CD14-positive monocyte (primary cell): ENCODE data around the gene PDE1C. TPM values are rescaled to one million over a fixed set of nuclear protein-coding genes. Genes with fewer than 3 reads are reported as not detected.
A peak's percentile ranks its signal among the peaks of the same experiment; 100 is the strongest.

Experiments
- DNase-seq, 3 donors: peaks; one replicate each; pipeline ENCODE4 v3.0.0-alpha.2; 2011 to 2022
- H2AFZ ChIP-seq: 2 replicates; pipeline ENCODE4 v1.6.0; 2012; ENCODE audit warnings: mild to moderate bottlenecking, low read depth, low read length, inconsistent platforms; ENCODE audit not compliant: insufficient read depth, poor library complexity, severe bottlenecking
- H3K27ac ChIP-seq, 2 donors: 1 replicate in 1 of 2; 2 replicates in 1 of 2; pipeline ENCODE4 v1.5.1; 2012 to 2013; ENCODE audit warnings: low read length in 2 of 2, control low read depth in 1 of 2, inconsistent platforms in 1 of 2, low read depth in 1 of 2, mild to moderate bottlenecking in 1 of 2
- H3K27me3 ChIP-seq, 2 donors: one replicate each; pipeline versions ENCODE4 v1.6.0 to v1.6.1; 2011 to 2013; ENCODE audit warnings: low read length in 2 of 2; ENCODE audit not compliant: control insufficient read depth in 2 of 2, insufficient read depth in 2 of 2
- H3K36me3 ChIP-seq, 2 donors: replicated peaks in 1 of 2; 1 replicate in 1 of 2; 2 replicates in 1 of 2; pipeline versions ENCODE4 v1.5.1 to v1.6.1; 2012 to 2013; ENCODE audit warnings: low read length in 2 of 2, control low read depth in 1 of 2, inconsistent platforms in 1 of 2, mild to moderate bottlenecking in 1 of 2; ENCODE audit not compliant: insufficient read depth in 2 of 2, control insufficient read depth in 1 of 2
- H3K4me1 ChIP-seq, 2 donors: 1 replicate in 1 of 2; 2 replicates in 1 of 2; pipeline versions ENCODE4 v1.5.1 to v1.6.1; 2012 to 2013; ENCODE audit warnings: low read length in 2 of 2, control low read depth in 1 of 2, inconsistent platforms in 1 of 2, mild to moderate bottlenecking in 1 of 2, moderate library complexity in 1 of 2; ENCODE audit not compliant: insufficient read depth in 2 of 2, control insufficient read depth in 1 of 2
- H3K4me2 ChIP-seq: replicated peaks from 2 replicates; pipeline ENCODE3; 2012; ENCODE audit warnings: low read length, moderate library complexity, mild to moderate bottlenecking; ENCODE audit not compliant: poor library complexity, severe bottlenecking; ENCODE audit errors: extremely low read depth
- H3K4me3 ChIP-seq, 3 experiments: fragments of 200-600 bp in 1 of 3; sonication (generic) in 1 of 3; replicated peaks in 1 of 3; 1 replicate in 2 of 3; 2 replicates in 1 of 3; pipeline ENCODE4 v1.5.1; 2011 to 2013; ENCODE audit warnings: low read length in 3 of 3, mild to moderate bottlenecking in 3 of 3, control low read depth in 2 of 3, low read depth in 2 of 3, inconsistent platforms in 1 of 3, moderate library complexity in 1 of 3
- H3K79me2 ChIP-seq: 2 replicates; pipeline ENCODE4 v1.6.0; 2012; ENCODE audit warnings: mild to moderate bottlenecking, control low read depth, inconsistent platforms, low read length, moderate library complexity; ENCODE audit not compliant: insufficient read depth
- H3K9ac ChIP-seq: 2 replicates; pipeline ENCODE4 v1.6.0; 2017; ENCODE audit warnings: low read length, mild to moderate bottlenecking; ENCODE audit not compliant: insufficient read depth, poor library complexity, severe bottlenecking
- H3K9me3 ChIP-seq, 2 donors: replicated peaks in 1 of 2; 1 replicate in 1 of 2; 2 replicates in 1 of 2; pipeline versions ENCODE4 v1.5.1 to v1.6.1; 2012 to 2013; ENCODE audit warnings: low read length in 2 of 2, control low read depth in 1 of 2; ENCODE audit not compliant: control insufficient read depth in 1 of 2, insufficient read depth in 1 of 2
- H4K20me1 ChIP-seq: 2 replicates; pipeline ENCODE4 v1.6.0; 2012; ENCODE audit warnings: mild to moderate bottlenecking, low read length, control low read depth, moderate library complexity; ENCODE audit not compliant: insufficient read depth
- H3K27ac Mint-ChIP-seq, 7 donors: one replicate each; pipeline ENCODE4 v1.8.0; 2020; ENCODE audit warnings: mild to moderate bottlenecking in 7 of 7, mixed read lengths in 7 of 7, moderate library complexity in 6 of 7, inconsistent platforms in 2 of 7
- H3K27me3 Mint-ChIP-seq, 3 donors: one replicate each; pipeline ENCODE4 v1.8.0; 2021 to 2022; ENCODE audit warnings: low read depth in 3 of 3, mild to moderate bottlenecking in 3 of 3, mixed read lengths in 3 of 3, moderate library complexity in 3 of 3, inconsistent platforms in 1 of 3
- H3K36me3 Mint-ChIP-seq, 2 donors: one replicate each; pipeline ENCODE4 v1.8.0; 2020; ENCODE audit warnings: mixed read lengths in 2 of 2, inconsistent platforms in 1 of 2, mild to moderate bottlenecking in 1 of 2
- H3K4me1 Mint-ChIP-seq: one replicate; pipeline ENCODE4 v1.8.0; 2020; ENCODE audit warnings: mild to moderate bottlenecking, mixed read lengths
- H3K4me3 Mint-ChIP-seq, 2 donors: one replicate each; pipeline ENCODE4 v1.8.0; 2020; ENCODE audit warnings: mild to moderate bottlenecking in 2 of 2, mixed read lengths in 2 of 2, moderate library complexity in 1 of 2
- H3K9me3 Mint-ChIP-seq, 7 donors: one replicate each; pipeline ENCODE4 v1.8.0; 2020 to 2022; ENCODE audit warnings: mixed read lengths in 7 of 7, mild to moderate bottlenecking in 6 of 7, moderate library complexity in 6 of 7, inconsistent platforms in 2 of 7
- CTCF ChIP-seq: fragments of 200-600 bp; IDR thresholded peaks from one replicate; pipeline ENCODE4 v1.8.0; 2022; ENCODE audit warnings: antibody characterized with exemption, mild to moderate bottlenecking
- WGBS: methylation state at CpG from one replicate; pipeline ENCODE4 v1.1.5; 2013; ENCODE audit warnings: missing lambda C conversion rate; ENCODE audit not compliant: insufficient coverage; 5-methylcytosine and 5-hydroxymethylcytosine counted together
- intact Hi-C, 2 donors: fragments of 100-400 bp; cut with micrococcal nuclease; formaldehyde crosslinking; loops; one replicate each; pipeline versions ENCODE4 v1.15.0 to v1.15.1; 2023
- polyA plus RNA-seq, 3 donors: library from polyadenylated mRNA; depleted of rRNA in 1 of 3; unstranded in 2 of 3; stranded (reverse) in 1 of 3; fragments of 300-500 nt in 2 of 3; fragments of >200 nt in 1 of 3; fragmentation: Illumina TruSeq in 2 of 3; gene quantifications; 1 replicate in 2 of 3; 2 replicates in 1 of 3; pipeline ENCODE4 v1.2.3, GENCODE V29; 2012 to 2021

The PDE1C gene
- polyA plus RNA-seq, 3 donors, result not detected

- H3K27ac ChIP-seq, result no peak overlapping the region
- H3K36me3 Mint-ChIP-seq, result no peaks in the 10 kb centered on the region
- H3K27me3 ChIP-seq, result no peaks in the 10 kb centered on the region
- peak overlapping the region in 1 of 2 donors; percentile 19 for H3K4me3 Mint-ChIP-seq
- TF ChIP-seq CTCF, result no peak
- H3K4me1 ChIP-seq, result no peaks in the 10 kb centered on the region
- H2AFZ ChIP-seq, result no peak overlapping the region
- no peaks in the 10 kb centered on the region for H3K9me3 ChIP-seq
- no peaks in the 10 kb centered on the region for H3K79me2 ChIP-seq
- intact Hi-C loops, result no loop called here
- DNase-seq, result no peak
- no peaks in the 10 kb centered on the region for H4K20me1 ChIP-seq
- peaks cover 0 to 3% (median 0%) of the 10 kb centered on the region in 3 donors for H3K27me3 Mint-ChIP-seq
- H3K9ac ChIP-seq, result no peak overlapping the region
- H3K9me3 Mint-ChIP-seq, result peaks cover 0 to 6% (median 3%) of the 10 kb centered on the region in 7 donors
- no peaks in the 10 kb centered on the region for H3K36me3 ChIP-seq
- no peak overlapping the region for H3K4me2 ChIP-seq
- no peak overlapping the region for H3K4me3 ChIP-seq
- H3K4me1 Mint-ChIP-seq, result no peaks in the 10 kb centered on the region
- H3K27ac Mint-ChIP-seq, result peak overlapping the region in 1 of 7 donors; percentile 55
- 67% methylated on average over 2 of the region's 3 CpGs for WGBS
Measured at GRCh38 chr7:31991846-31992245, 78.4 kb downstream of the PDE1C start.

- intact Hi-C loops, result no loop called here
- 100% methylated on average over 2 of the region's 3 CpGs for WGBS
- H3K4me3 ChIP-seq, result no peak overlapping the region
- no peaks in the 10 kb centered on the region for H3K4me1 Mint-ChIP-seq
- H3K4me2 ChIP-seq, result no peak overlapping the region
- no peaks in the 10 kb centered on the region for H3K9me3 ChIP-seq
- no peaks in the 10 kb centered on the region for H3K36me3 ChIP-seq
- TF ChIP-seq CTCF, result no peak
- H2AFZ ChIP-seq, result no peak overlapping the region
- H3K27ac ChIP-seq, result no peak overlapping the region
- DNase-seq, result no peak
- no peaks in the 10 kb centered on the region for H3K27me3 ChIP-seq
- H3K27me3 Mint-ChIP-seq, result peaks cover 0 to 5% (median 0%) of the 10 kb centered on the region in 3 donors
- no peaks in the 10 kb centered on the region for H3K79me2 ChIP-seq
- H3K4me3 Mint-ChIP-seq, result no peak overlapping the region
- no peaks in the 10 kb centered on the region for H3K36me3 Mint-ChIP-seq
- H4K20me1 ChIP-seq, result no peaks in the 10 kb centered on the region
- H3K4me1 ChIP-seq, result no peaks in the 10 kb centered on the region
- no peak overlapping the region for H3K9ac ChIP-seq
- H3K27ac Mint-ChIP-seq, result no peak overlapping the region
- peaks cover 0 to 6% (median 3%) of the 10 kb centered on the region in 7 donors for H3K9me3 Mint-ChIP-seq
Measured at GRCh38 chr7:31991406-31991805, 78.8 kb downstream of the PDE1C start.
